Right cardiac atrium (tissue), 5 donors: Measurements from ENCODE around the gene DUSP3. TPM values are rescaled to one million over a fixed set of nuclear protein-coding genes. Genes with fewer than 3 reads are reported as not detected.
A peak's percentile ranks its signal among the peaks of the same experiment; 100 is the strongest.

Source experiments
- ATAC-seq, 2 donors: fragments of 200-7000 bp; cut with Tn5 transposase; one replicate each; pipeline versions ENCODE4 v1.8.0 to v1.9.1; 2020; ENCODE audit warnings: moderate library complexity in 2 of 2, mild to moderate bottlenecking in 1 of 2
- DNase-seq, 3 donors: peaks; one replicate each; pipeline ENCODE4 v3.0.0-alpha.2; 2020
- H3K27ac ChIP-seq: one replicate; pipeline ENCODE4 v1.5.1; 2013; ENCODE audit warnings: mild to moderate bottlenecking, low read length, control low read depth, moderate library complexity
- H3K27me3 ChIP-seq: one replicate; pipeline ENCODE4 v1.6.1; 2013; ENCODE audit not compliant: control insufficient read depth, insufficient read depth
- H3K4me1 ChIP-seq: one replicate; pipeline ENCODE4 v1.6.1; 2013; ENCODE audit warnings: low read length; ENCODE audit not compliant: control insufficient read depth, insufficient read depth
- H3K4me3 ChIP-seq: one replicate; pipeline ENCODE4 v1.5.1; 2013; ENCODE audit warnings: low read length, control low read depth
- H3K9me3 ChIP-seq: one replicate; pipeline ENCODE4 v1.6.1; 2013; ENCODE audit warnings: low read length; ENCODE audit not compliant: control insufficient read depth
- WGBS: extraction: QIAGEN DNeasy Blood & Tissue Kit; methylation state at CpG from one replicate; pipeline ENCODE4 v1.1.7; 2013; 5-methylcytosine and 5-hydroxymethylcytosine counted together
- intact Hi-C, 4 donors: fragments of 100-400 bp; cut with DNase I; formaldehyde crosslinking; loops; one replicate each; pipeline versions ENCODE4 v1.11.0 to v1.14.0; 2022 to 2023
- long read RNA-seq, 4 donors: library from polyadenylated mRNA; unstranded; transcript quantifications; one replicate each; pipeline ENCODE4 v2.0.0, GENCODE V29; 2020 to 2021
- polyA plus RNA-seq: library from polyadenylated mRNA; stranded (reverse); fragments of 200-250 nt; gene quantifications from one replicate; pipeline ENCODE4 v1.2.3, GENCODE V29; 2013
- total RNA-seq, 4 donors: library from RNA; stranded (reverse); fragmentation: NEBNext Ultra II Directional; extraction: Animal tissue kit (Norgen Biotek cat#: 25700); gene quantifications; one replicate each; pipeline ENCODE4 v1.2.1, GENCODE V29; 2021
- donor health status: healthy with polysubstance abuse.
- donor health status: DM: no; HTN: yes; CAD: no.
- donor health status: DM: no; HTN: no; CAD: no.
- donor health status: DM: no; HTN: yes; CAD: no; lungs with severe emphysema.
- donor health status: DM: yes; HTN: yes; CAD: no.

Gene DUSP3
- total RNA-seq = 100 to 1,000 TPM; 144 to 180 (median 154) TPM
- polyA plus RNA-seq = 137 TPM
- long read RNA-seq, donor 1, full-length matches to known transcripts = 192 of 266 reads
- long read RNA-seq, donor 1, partial matches to known transcripts = 65 of 266 reads
- long read RNA-seq, donor 1, other reads (novel, unspliced or antisense) = 9 of 266 reads
- long read RNA-seq, donor 2, full-length matches to known transcripts = 145 of 183 reads
- long read RNA-seq, donor 2, partial matches to known transcripts = 3 of 183 reads
- long read RNA-seq, donor 2, other reads (novel, unspliced or antisense) = 35 of 183 reads
- long read RNA-seq, donor 3, full-length matches to known transcripts = 620 of 792 reads
- long read RNA-seq, donor 3, partial matches to known transcripts = 15 of 792 reads
- long read RNA-seq, donor 3, other reads (novel, unspliced or antisense) = 157 of 792 reads
- long read RNA-seq, donor 4, full-length matches to known transcripts = 137 of 172 reads
- long read RNA-seq, donor 4, partial matches to known transcripts = 0 of 172 reads
- long read RNA-seq, donor 4, other reads (novel, unspliced or antisense) = 35 of 172 reads

GRCh38 chr17:43778337-43779144 is at the start of gene DUSP3:
Gene DUSP3, minus strand, starts transcription at chr17:43778977. Its CDS starts 53 bp downstream, at chr17:43778924.
- DNase-seq (peak; percentile 96 to 98 (median 98)), ATAC-seq (peak; percentile 93 to 94)
- Histone ChIP-seq H3K27ac (peak within 1 kb of the TSS; percentile 99), H3K27me3 (no peaks in the 10 kb centered on the region), H3K4me1 (peaks cover 13% of the 10 kb centered on the region), H3K9me3 (no peaks in the 10 kb centered on the region), H3K4me3 (peak within 1 kb of the TSS; percentile 94)
- intact Hi-C loops = loop anchor here in 1 of 4 donors (5.0 kb wide), 1 partner anchor 54 kb away; the partner anchor contains the start of gene MPP3
- WGBS = under 1% methylated on average over 100 of the region's 100 CpGs

DNA sequence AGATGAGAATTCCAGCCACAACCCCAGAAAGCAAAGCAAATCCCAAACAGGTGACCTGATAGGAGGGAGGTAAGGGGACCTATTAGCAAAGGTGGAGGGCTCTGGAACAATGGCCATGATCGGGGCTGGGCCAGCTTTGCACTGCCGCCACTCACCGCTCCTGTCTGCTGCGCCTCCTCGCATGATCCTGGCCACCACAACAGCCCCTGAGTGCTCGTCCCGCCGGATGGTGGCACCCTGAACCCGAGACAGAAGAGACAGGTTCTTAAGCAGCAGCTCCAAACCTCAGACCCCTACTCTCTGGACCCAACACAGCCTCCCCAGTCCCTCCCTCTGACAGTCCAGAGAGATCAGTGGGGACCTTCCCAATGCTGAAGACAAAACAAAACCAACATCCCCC is 48.8 kb upstream of the DUSP3 start:
- H3K27ac ChIP-seq = peak overlapping the region; percentile 64
- H3K4me1 ChIP-seq = peaks cover 8% of the 10 kb centered on the region
- H3K9me3 ChIP-seq = no peaks in the 10 kb centered on the region
- ATAC-seq = no peak
- intact Hi-C loops = no loop called here
- no peak overlapping the region for H3K4me3 ChIP-seq
- no peaks in the 10 kb centered on the region for H3K27me3 ChIP-seq
- DNase-seq = no peak
- 90% methylated on average over 9 of the region's 9 CpGs for WGBS

DNA sequence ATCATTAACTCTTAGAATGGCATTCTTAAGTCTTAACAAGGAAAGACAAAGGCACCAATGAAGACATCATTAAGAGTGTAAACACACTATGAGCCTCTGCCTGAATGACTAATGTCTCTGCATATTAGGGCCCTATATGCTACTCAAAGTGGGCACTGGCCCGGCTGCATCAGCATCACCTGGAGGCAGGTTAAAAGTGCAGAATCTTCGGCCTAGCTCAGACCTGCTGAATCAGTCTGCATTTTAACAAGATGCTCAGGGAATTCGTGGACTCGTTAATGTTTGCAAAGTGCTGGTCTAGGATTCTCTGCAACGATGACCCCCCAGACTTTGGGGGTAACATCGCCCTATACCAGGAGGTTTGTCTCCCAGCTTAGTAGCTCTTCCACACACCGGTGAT is 47.4 kb upstream of the DUSP3 start:
- no peaks in the 10 kb centered on the region for H3K27me3 ChIP-seq
- intact Hi-C loops = no loop called here
- no peak overlapping the region for H3K4me3 ChIP-seq
- H3K4me1 ChIP-seq = peaks cover 10% of the 10 kb centered on the region
- no peak for ATAC-seq
- no peak for DNase-seq
- H3K27ac ChIP-seq = peak overlapping the region; percentile 27
- H3K9me3 ChIP-seq = no peaks in the 10 kb centered on the region
- WGBS = 93% methylated on average over 7 of the region's 7 CpGs

GRCh38 chr17:43825567-43825966 is 46.8 kb upstream of the DUSP3 start:
- WGBS = 92% methylated on average over 12 of the region's 12 CpGs

GRCh38 chr17:43823350-43824084 is 44.7 kb upstream of the DUSP3 start:
- Histone ChIP-seq H3K9me3 (no peaks in the 10 kb centered on the region), H3K27ac (peak overlapping the region; percentile 96), H3K4me1 (peaks cover 13% of the 10 kb centered on the region), H3K27me3 (no peaks in the 10 kb centered on the region), H3K4me3 (no peak overlapping the region)
- ATAC-seq (peak; percentile 76 to 85), DNase-seq (peak; percentile 75 to 84 (median 82))
- 67% methylated on average over 10 of the region's 10 CpGs for WGBS
- intact Hi-C loops = no loop called here

More at GRCh38 chr17:43825567-43825966, 46.8 kb upstream of the DUSP3 start:
- intact Hi-C loops = no loop called here
- H3K4me3 ChIP-seq = no peak overlapping the region
- peak overlapping the region; percentile 47 for H3K27ac ChIP-seq
- peaks cover 13% of the 10 kb centered on the region for H3K4me1 ChIP-seq
- H3K9me3 ChIP-seq = no peaks in the 10 kb centered on the region
- ATAC-seq = no peak
- H3K27me3 ChIP-seq = no peaks in the 10 kb centered on the region
- DNase-seq = no peak

DNA sequence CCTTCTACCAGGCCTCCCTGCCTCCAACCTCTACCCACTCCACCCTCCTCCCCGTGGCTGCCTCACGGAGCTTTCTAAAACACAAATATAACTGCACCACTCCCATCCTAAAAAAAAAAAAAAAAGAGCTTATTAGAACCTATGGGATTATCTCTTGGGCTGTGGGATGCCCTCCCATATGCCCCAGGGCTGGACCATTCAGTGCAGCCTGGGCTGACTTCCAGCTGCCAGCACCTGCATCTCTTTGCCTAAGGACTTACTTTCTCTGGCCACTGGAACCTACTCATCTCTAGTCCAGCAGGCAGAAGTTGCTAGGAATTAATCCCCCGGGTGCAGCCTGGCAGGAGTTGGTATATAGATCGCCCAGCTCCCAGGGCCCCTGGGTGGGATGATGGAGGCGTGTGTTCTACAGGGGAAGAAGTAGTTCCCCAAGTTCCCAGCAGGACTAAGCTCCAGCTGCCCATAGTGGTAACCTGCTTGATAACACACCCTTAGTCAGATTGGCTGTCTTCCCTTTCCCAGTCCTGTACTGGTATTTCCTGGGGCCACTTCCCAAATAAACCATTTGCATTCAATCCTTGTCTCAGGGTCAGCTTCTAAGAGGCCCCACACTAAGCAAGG is 43.9 kb upstream of the DUSP3 start:
- no peak overlapping the region for H3K4me3 ChIP-seq
- peak overlapping the region; percentile 91 for H3K27ac ChIP-seq
- peak; percentile 7 to 15 for ATAC-seq
- peaks cover 16% of the 10 kb centered on the region for H3K4me1 ChIP-seq
- WGBS = 77% methylated on average over 5 of the region's 5 CpGs
- intact Hi-C loops = no loop called here
- DNase-seq = no peak
- H3K9me3 ChIP-seq = no peaks in the 10 kb centered on the region
- no peaks in the 10 kb centered on the region for H3K27me3 ChIP-seq

DNA sequence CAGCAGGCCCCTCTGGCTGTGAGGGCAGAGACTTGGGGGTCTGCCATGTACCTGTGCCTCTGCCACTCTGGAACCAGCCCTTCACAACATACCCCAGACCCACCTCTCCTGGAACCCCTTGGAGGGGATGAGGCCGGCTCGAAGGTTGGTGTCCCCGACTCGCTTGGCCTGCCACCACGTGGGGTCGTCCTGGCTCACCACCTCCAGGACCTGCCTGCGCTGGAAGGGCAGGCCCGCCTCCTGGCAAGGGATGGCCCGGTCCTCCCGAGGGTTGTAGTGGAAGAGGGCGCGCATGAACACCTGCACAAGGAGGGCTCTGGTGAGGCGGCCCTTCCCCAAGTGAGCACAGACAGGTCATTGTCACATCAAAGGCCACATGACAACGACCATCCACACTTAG is 42.0 kb upstream of the DUSP3 start:
- Histone ChIP-seq H3K4me1 (peaks cover 16% of the 10 kb centered on the region), H3K27me3 (no peaks in the 10 kb centered on the region), H3K4me3 (no peak overlapping the region), H3K9me3 (no peaks in the 10 kb centered on the region), H3K27ac (no peak overlapping the region)
- intact Hi-C loops = no loop called here
- DNase-seq (no peak), ATAC-seq (no peak)
- 88% methylated on average over 14 of the region's 14 CpGs for WGBS

DNA sequence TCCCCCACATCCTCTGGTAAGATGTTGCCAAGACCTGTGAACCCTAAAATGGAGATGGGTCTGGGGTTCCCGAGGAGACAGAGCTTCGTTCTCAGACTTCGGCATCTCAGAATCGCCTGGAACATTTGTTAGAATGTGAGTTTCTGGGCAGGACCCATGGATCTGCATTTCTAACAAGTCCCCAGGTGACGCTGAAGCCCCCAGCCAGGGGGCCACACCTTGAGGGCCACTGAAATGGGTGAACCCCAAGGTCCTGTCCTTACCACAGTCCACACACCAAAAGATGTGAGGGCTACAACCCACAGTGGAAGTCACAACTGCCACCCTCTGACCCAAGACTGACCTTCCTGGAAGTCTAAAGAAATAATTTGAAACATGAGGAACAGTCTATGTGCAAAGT is 40.2 kb upstream of the DUSP3 start:
- WGBS = 95% methylated on average over 5 of the region's 5 CpGs
- H3K27ac ChIP-seq = no peak overlapping the region

DNA sequence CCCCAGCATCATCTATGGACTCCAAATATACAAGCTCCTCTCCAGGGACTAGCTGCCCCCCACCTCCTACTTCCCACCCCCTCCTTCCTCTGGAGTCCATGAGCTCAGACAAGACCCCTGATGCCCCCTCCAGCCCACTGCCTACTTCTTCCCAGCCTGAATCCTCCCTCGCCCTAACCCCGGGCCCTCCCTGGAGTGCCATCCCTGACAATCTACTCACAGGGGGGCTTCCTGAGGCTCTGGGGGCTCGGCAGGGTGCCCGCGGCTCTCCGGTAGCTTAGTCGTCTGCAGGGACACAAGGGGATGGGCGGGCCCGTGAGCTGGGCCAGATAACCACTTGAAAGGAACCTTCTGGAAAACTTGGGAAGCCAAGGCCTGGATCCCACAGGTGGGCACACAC is 39.0 kb upstream of the DUSP3 start:
- intact Hi-C loops = no loop called here
- Histone ChIP-seq H3K4me1 (peaks cover 8% of the 10 kb centered on the region), H3K27ac (peak overlapping the region; percentile 50), H3K27me3 (no peaks in the 10 kb centered on the region), H3K4me3 (no peak overlapping the region), H3K9me3 (no peaks in the 10 kb centered on the region)
- WGBS = 81% methylated on average over 9 of the region's 9 CpGs
- ATAC-seq = no peak
- no peak for DNase-seq

More for the DNA sequence above, 40.2 kb upstream of the DUSP3 start:
- Histone ChIP-seq H3K4me3 (no peak overlapping the region), H3K4me1 (peaks cover 11% of the 10 kb centered on the region), H3K27me3 (no peaks in the 10 kb centered on the region), H3K9me3 (no peaks in the 10 kb centered on the region)
- no peak for DNase-seq
- intact Hi-C loops = no loop called here
- ATAC-seq = no peak
